ENCODE measurements around the gene GRIK5.
A peak's percentile ranks its signal among the peaks of the same experiment; 100 is the strongest.

Gene GRIK5

DNA sequence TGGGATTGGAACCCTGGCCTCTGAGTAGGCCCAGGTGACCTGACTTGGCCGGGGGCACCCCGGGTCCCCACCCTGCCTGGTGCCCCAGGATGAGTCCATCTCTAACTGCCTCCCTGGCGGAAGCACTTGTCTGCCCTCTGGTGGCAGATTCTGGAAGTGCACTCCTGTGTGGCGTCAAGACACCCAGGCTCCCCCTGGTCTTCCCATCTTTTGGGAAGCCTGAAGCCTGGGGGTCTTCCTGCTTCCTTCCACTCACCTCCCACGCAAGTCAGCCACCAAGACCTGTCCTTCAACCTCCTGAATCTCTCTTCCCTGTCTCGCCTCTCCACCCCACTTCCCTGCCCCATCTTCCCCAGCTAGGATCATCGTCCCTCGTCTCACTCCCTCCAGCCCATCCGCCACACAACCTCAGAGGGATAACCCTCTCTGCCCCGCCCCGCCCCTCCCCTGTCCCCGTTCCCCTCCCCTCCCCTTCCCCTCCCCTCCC, 118.3 kb downstream of the GRIK5 start:
- Mint-ChIP-seq H3K9me3 (no peaks in the 10 kb centered on the region), H3K27ac (peak overlapping the region; percentile 16), H3K4me1 (peaks cover 13% of the 10 kb centered on the region), H3K36me3 (no peaks in the 10 kb centered on the region), H3K27me3 (peaks cover 5% of the 10 kb centered on the region), H3K4me3 (no peak overlapping the region)
- peak; percentile 93 for DNase-seq
- CTCF ChIA-PET, result interaction anchor here (0.6 to 3.1 kb wide), 9 partner anchors 63 to 199 kb away, joined by 3 to 30 read pairs (median 4); no protein-coding TSS in a partner anchor

All from activated naive CD4-positive, alpha-beta T cell treated with anti-CD3 and anti-CD28 coated beads, Interleukin-2, amount 10 ng/mL, durations not matched to agents 7 days and 5 days (primary cell).